GM12878 (cell line): ENCODE measurements around the gene SCN4A. TPM values are rescaled to one million over a fixed set of nuclear protein-coding genes. Genes with fewer than 3 reads are reported as not detected.

ENCODE experiments used
- BACH1 ChIP-seq: fragments of 450-650 bp; IDR thresholded peaks from 2 replicates; pipeline ENCODE4 v1.6.1; 2017; ENCODE audit warnings: mild to moderate bottlenecking, borderline replicate concordance
- BCL11A ChIP-seq: IDR thresholded peaks from 2 replicates; pipeline ENCODE4 v1.6.1; 2011; ENCODE audit warnings: low read depth, low read length
- CHD1 ChIP-seq: IDR thresholded peaks from 2 replicates; pipeline ENCODE4 v1.6.1; 2012; ENCODE audit warnings: low read depth, low read length, improper control_type of control experiment
- CREM ChIP-seq: IDR thresholded peaks from 2 replicates; pipeline ENCODE4 v1.6.1; 2014; ENCODE audit warnings: antibody characterized with exemption, low read depth
- FOS ChIP-seq: IDR thresholded peaks from 3 replicates; pipeline ENCODE4 v1.6.1; 2011; ENCODE audit warnings: borderline replicate concordance; ENCODE audit not compliant: insufficient read length; ENCODE audit errors: extremely low read depth
- HDGF ChIP-seq: fragments of 450-650 bp; IDR thresholded peaks from 2 replicates; pipeline ENCODE4 v1.6.1; 2016; ENCODE audit warnings: antibody characterized with exemption
- KDM1A ChIP-seq: fragments of 200-600 bp; sonication (generic); IDR thresholded peaks from 2 replicates; pipeline ENCODE4 v1.6.1; 2016; ENCODE audit warnings: borderline replicate concordance
- NBN ChIP-seq: fragments of 450-650 bp; IDR thresholded peaks from 2 replicates; pipeline ENCODE4 v1.6.1; 2016
- NR2F1 ChIP-seq: fragments of 450-650 bp; conservative IDR thresholded peaks from 2 replicates; pipeline ENCODE4 v1.6.1; 2017; ENCODE audit warnings: mild to moderate bottlenecking
- PAX8 ChIP-seq: fragments of 450-650 bp; IDR thresholded peaks from 2 replicates; pipeline ENCODE4 v1.6.1; 2017; ENCODE audit warnings: mild to moderate bottlenecking, moderate library complexity
- SIN3A ChIP-seq: IDR thresholded peaks from 2 replicates; pipeline ENCODE4 v1.6.1; 2012; ENCODE audit warnings: low read depth, low read length, improper control_type of control experiment
- SP1 ChIP-seq: IDR thresholded peaks from one replicate; pipeline ENCODE4 v1.6.1; 2011; ENCODE audit warnings: low read depth, low read length
- SPI1 ChIP-seq: IDR thresholded peaks from 2 replicates; pipeline ENCODE4 v1.6.1; 2011; ENCODE audit warnings: low read depth, mild to moderate bottlenecking, low read length, moderate library complexity, borderline replicate concordance; ENCODE audit not compliant: insufficient read depth
- SREBF1 ChIP-seq: IDR thresholded peaks from 2 replicates; pipeline ENCODE4 v1.6.1; 2012; ENCODE audit warnings: mild to moderate bottlenecking, low read length
- YY1 ChIP-seq: IDR thresholded peaks from 2 replicates; pipeline ENCODE4 v1.6.1; 2011; ENCODE audit warnings: low read depth, mild to moderate bottlenecking, low read length
- polyA plus RNA-seq, 11 experiments: library from polyadenylated mRNA; depleted of rRNA in 4 of 11; unstranded in 6 of 11; stranded (reverse) in 5 of 11; fragments of >200 nt; fragmentation: Nextera tagmentation in 4 of 11; fragmentation: Illumina TruSeq in 1 of 11; extraction: Ambion mirVana in 4 of 11; extraction: Trizol in 1 of 11; gene quantifications; 1 replicate in 1 of 11; 2 replicates in 10 of 11; pipeline versions ENCODE4 v1.2.1 to v1.2.3, GENCODE V29; 2011 to 2016; ENCODE audit warnings: inconsistent platforms in 2 of 11, missing spikeins in 2 of 11, low read depth in 1 of 11
- total RNA-seq, 4 experiments: library from RNA; depleted of rRNA in 3 of 4; stranded (reverse); fragments of >200 nt in 3 of 4; fragmentation: Illumina TruSeq in 1 of 4; extraction: Trizol in 1 of 4; gene quantifications; 2 replicates each; pipeline versions ENCODE4 v1.2.1 to v1.2.3, GENCODE V29; 2013 to 2021
- TF ChIP-seq, protein P1 (sequence below): fragments of 150-350 bp; IDR thresholded peaks from 2 replicates; pipeline ENCODE4 v1.6.1; 2014; ENCODE audit warnings: mild to moderate bottlenecking, low read depth, low read length
- TF ChIP-seq, protein P2 (sequence below): fragments of 450-650 bp; IDR thresholded peaks from 2 replicates; pipeline ENCODE4 v1.6.1; 2017; ENCODE audit warnings: antibody characterized with exemption, mild to moderate bottlenecking, moderate library complexity
- TF ChIP-seq, protein P3 (sequence below): IDR thresholded peaks from 2 replicates; pipeline ENCODE4 v1.6.1; 2012; ENCODE audit warnings: improper control_type of control experiment, low read depth, low read length; ENCODE audit not compliant: insufficient replicate concordance
- TF ChIP-seq, protein P4 (sequence below): fragments of 450-650 bp; IDR thresholded peaks from 2 replicates; pipeline ENCODE4 v1.6.1; 2017; ENCODE audit warnings: mild to moderate bottlenecking
- TF ChIP-seq, protein P5 (sequence below): fragments of 450-650 bp; IDR thresholded peaks from 2 replicates; pipeline ENCODE4 v1.6.1; 2017; ENCODE audit warnings: borderline replicate concordance

SCN4A gene
- total and polyA plus RNA-seq, 10 of the 15 experiments (the other 5 are each of a cell fraction or from before 2014, with no cell fraction given), result under 0.01 to 0.15 (median 0.07) TPM; not detected in 4

DNA sequence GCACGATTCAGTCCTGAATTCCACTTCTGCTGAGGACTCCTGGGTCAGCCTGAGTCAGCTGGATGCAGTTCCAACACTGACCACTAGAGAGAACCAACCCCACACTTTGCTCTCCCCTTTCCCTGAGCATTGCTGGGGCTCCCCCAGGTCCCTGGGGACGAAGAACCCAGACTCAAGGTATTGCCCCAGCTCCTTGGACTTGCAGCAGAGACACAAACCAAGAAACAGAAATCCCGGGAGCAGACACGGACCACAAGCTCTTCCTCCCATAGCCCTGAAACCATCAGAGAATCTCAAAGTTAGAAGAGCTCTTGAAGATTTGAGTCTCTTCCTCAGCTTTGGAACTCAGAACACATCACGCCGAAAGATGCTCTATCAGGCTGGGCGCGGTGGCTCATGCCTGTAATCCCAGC is 53.4 kb downstream of the SCN4A start (continued):
- no peak for TF ChIP-seq HDGF
- TF ChIP-seq, protein P1, sequence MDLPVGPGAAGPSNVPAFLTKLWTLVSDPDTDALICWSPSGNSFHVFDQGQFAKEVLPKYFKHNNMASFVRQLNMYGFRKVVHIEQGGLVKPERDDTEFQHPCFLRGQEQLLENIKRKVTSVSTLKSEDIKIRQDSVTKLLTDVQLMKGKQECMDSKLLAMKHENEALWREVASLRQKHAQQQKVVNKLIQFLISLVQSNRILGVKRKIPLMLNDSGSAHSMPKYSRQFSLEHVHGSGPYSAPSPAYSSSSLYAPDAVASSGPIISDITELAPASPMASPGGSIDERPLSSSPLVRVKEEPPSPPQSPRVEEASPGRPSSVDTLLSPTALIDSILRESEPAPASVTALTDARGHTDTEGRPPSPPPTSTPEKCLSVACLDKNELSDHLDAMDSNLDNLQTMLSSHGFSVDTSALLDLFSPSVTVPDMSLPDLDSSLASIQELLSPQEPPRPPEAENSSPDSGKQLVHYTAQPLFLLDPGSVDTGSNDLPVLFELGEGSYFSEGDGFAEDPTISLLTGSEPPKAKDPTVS, result no peak
- no peak for TF ChIP-seq KDM1A
- TF ChIP-seq, protein P2, sequence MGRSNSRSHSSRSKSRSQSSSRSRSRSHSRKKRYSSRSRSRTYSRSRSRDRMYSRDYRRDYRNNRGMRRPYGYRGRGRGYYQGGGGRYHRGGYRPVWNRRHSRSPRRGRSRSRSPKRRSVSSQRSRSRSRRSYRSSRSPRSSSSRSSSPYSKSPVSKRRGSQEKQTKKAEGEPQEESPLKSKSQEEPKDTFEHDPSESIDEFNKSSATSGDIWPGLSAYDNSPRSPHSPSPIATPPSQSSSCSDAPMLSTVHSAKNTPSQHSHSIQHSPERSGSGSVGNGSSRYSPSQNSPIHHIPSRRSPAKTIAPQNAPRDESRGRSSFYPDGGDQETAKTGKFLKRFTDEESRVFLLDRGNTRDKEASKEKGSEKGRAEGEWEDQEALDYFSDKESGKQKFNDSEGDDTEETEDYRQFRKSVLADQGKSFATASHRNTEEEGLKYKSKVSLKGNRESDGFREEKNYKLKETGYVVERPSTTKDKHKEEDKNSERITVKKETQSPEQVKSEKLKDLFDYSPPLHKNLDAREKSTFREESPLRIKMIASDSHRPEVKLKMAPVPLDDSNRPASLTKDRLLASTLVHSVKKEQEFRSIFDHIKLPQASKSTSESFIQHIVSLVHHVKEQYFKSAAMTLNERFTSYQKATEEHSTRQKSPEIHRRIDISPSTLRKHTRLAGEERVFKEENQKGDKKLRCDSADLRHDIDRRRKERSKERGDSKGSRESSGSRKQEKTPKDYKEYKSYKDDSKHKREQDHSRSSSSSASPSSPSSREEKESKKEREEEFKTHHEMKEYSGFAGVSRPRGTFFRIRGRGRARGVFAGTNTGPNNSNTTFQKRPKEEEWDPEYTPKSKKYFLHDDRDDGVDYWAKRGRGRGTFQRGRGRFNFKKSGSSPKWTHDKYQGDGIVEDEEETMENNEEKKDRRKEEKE, result no peak
- TF ChIP-seq BCL11A, result no peak
- no peak for TF ChIP-seq SREBF1
- TF ChIP-seq BACH1, result no peak
- TF ChIP-seq NBN, result peak; percentile 58; the same call in 1 of the 2 replicates
- no peak for TF ChIP-seq PAX8
- TF ChIP-seq FOS, result no peak
- TF ChIP-seq, protein P3, sequence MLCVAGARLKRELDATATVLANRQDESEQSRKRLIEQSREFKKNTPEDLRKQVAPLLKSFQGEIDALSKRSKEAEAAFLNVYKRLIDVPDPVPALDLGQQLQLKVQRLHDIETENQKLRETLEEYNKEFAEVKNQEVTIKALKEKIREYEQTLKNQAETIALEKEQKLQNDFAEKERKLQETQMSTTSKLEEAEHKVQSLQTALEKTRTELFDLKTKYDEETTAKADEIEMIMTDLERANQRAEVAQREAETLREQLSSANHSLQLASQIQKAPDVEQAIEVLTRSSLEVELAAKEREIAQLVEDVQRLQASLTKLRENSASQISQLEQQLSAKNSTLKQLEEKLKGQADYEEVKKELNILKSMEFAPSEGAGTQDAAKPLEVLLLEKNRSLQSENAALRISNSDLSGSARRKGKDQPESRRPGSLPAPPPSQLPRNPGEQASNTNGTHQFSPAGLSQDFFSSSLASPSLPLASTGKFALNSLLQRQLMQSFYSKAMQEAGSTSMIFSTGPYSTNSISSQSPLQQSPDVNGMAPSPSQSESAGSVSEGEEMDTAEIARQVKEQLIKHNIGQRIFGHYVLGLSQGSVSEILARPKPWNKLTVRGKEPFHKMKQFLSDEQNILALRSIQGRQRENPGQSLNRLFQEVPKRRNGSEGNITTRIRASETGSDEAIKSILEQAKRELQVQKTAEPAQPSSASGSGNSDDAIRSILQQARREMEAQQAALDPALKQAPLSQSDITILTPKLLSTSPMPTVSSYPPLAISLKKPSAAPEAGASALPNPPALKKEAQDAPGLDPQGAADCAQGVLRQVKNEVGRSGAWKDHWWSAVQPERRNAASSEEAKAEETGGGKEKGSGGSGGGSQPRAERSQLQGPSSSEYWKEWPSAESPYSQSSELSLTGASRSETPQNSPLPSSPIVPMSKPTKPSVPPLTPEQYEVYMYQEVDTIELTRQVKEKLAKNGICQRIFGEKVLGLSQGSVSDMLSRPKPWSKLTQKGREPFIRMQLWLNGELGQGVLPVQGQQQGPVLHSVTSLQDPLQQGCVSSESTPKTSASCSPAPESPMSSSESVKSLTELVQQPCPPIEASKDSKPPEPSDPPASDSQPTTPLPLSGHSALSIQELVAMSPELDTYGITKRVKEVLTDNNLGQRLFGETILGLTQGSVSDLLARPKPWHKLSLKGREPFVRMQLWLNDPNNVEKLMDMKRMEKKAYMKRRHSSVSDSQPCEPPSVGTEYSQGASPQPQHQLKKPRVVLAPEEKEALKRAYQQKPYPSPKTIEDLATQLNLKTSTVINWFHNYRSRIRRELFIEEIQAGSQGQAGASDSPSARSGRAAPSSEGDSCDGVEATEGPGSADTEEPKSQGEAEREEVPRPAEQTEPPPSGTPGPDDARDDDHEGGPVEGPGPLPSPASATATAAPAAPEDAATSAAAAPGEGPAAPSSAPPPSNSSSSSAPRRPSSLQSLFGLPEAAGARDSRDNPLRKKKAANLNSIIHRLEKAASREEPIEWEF, result no peak
- TF ChIP-seq SP1, result peak; percentile 26
- TF ChIP-seq CREM, result no peak
- TF ChIP-seq, protein P4, sequence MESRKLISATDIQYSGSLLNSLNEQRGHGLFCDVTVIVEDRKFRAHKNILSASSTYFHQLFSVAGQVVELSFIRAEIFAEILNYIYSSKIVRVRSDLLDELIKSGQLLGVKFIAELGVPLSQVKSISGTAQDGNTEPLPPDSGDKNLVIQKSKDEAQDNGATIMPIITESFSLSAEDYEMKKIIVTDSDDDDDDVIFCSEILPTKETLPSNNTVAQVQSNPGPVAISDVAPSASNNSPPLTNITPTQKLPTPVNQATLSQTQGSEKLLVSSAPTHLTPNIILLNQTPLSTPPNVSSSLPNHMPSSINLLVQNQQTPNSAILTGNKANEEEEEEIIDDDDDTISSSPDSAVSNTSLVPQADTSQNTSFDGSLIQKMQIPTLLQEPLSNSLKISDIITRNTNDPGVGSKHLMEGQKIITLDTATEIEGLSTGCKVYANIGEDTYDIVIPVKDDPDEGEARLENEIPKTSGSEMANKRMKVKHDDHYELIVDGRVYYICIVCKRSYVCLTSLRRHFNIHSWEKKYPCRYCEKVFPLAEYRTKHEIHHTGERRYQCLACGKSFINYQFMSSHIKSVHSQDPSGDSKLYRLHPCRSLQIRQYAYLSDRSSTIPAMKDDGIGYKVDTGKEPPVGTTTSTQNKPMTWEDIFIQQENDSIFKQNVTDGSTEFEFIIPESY, result no peak
- TF ChIP-seq CHD1, result no peak
- TF ChIP-seq SPI1, result no peak
- no peak for TF ChIP-seq SIN3A
- peak; percentile 55; the same call in 1 of the 2 replicates for TF ChIP-seq YY1
- TF ChIP-seq, protein P5, sequence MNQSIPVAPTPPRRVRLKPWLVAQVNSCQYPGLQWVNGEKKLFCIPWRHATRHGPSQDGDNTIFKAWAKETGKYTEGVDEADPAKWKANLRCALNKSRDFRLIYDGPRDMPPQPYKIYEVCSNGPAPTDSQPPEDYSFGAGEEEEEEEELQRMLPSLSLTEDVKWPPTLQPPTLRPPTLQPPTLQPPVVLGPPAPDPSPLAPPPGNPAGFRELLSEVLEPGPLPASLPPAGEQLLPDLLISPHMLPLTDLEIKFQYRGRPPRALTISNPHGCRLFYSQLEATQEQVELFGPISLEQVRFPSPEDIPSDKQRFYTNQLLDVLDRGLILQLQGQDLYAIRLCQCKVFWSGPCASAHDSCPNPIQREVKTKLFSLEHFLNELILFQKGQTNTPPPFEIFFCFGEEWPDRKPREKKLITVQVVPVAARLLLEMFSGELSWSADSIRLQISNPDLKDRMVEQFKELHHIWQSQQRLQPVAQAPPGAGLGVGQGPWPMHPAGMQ, result no peak
- TF ChIP-seq NR2F1, result 0 out of 2 replicates have a peak, but pooled peaks have one; percentile 24
